ENCODE data around the gene DTNB. TPM values are rescaled to one million over a fixed set of nuclear protein-coding genes. Genes with fewer than 3 reads are reported as not detected.

The DTNB gene
- total and polyA plus RNA-seq, 4 experiments from 2014 or later: 18.0 to 45.3 (median 33.2) TPM

DNA sequence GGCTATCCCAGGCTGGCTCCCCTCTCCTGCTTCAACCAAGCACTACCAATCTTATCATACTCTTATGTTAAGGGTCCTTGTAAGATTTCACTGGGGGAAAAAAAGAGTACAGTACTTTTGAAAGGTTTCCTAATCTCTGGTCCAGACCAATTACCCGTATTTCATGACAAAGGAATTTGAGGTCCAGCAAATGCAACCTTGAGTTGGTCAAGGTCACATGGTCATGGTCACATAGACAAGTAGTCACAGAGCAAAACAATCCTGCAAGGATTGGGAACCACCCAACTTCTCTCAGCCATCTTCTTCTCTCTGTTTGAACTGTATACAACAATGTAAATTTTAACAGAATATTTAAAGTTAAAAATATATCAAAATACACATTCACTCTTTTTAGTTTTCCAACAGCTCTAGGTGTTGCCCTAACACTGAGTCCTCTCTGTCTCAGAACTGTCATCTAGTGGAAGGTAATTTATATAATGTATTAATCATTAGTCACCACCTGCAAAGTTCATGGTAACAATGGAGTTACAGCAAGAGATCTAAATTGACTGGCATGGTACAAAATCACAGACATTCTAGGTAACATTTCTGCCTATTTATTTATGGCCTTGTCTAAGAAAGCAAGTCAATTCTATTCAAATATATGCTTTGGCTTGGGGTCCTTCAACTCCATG, 21.5 kb downstream of the DTNB start:
- Histone ChIP-seq H3K27me3 (ENCODE audit: insufficient read depth, low read length) (no peaks in the 10 kb centered on the region), H3K27ac (ENCODE audit: low read depth, low read length) (no peak overlapping the region), H3K36me3 (ENCODE audit: insufficient read depth, low read length) (no peaks in the 10 kb centered on the region), H3K4me3 (ENCODE audit: low read length in 2 of 2) (no peak overlapping the region), H3K9me3 (ENCODE audit: control insufficient read depth in 1 of 2, low read length in 2 of 2) (no peaks in the 10 kb centered on the region), H3K4me1 (ENCODE audit: insufficient read depth, low read length) (no peaks in the 10 kb centered on the region)
- Mint-ChIP-seq H3K4me1 (peaks cover 0 to 14% (median 8%) of the 10 kb centered on the region in 4 donors), H3K9me3 (no peaks in the 10 kb centered on the region), H3K27me3 (no peaks in the 10 kb centered on the region), H3K4me3 (no peak overlapping the region), H3K27ac (no peak overlapping the region), H3K36me3 (peaks cover 21 to 23% of the 10 kb centered on the region in 2 donors)
- intact Hi-C loops (cut with micrococcal nuclease): no loop called here
- ChIA-PET POLR2A (ENCODE audit: partially characterized antibody) (no interaction called here), CTCF (ENCODE audit: partially characterized antibody) (interaction anchor here (1.4 kb wide), 1 partner anchor 45 kb away, joined by 4 read pairs; no protein-coding TSS in a partner anchor)
- DNase-seq: no peak

DNA sequence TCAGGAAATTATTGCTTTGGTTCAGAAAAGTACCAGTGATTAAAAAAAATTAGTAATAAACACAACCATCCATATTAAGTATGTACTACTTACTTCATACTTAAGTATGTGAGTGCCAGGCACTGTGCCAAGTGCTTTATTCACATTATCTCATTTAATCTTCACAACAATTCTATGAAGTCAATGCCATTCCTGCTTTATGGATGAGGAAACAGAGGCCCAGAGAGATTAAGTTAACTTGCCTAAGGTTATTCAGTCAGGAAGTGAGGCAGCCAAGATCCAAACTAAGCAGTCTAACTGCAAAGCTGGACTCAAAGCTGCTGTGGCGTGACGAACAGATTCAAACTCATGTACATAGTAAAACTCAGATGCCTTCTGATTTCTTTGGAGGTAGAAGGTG, 22.3 kb downstream of the DTNB start:
- Mint-ChIP-seq H3K27me3 (no peaks in the 10 kb centered on the region), H3K27ac (no peak overlapping the region), H3K36me3 (peaks cover 21 to 28% of the 10 kb centered on the region in 2 donors), H3K4me1 (peaks cover 0 to 10% (median 2%) of the 10 kb centered on the region in 4 donors), H3K4me3 (no peak overlapping the region), H3K9me3 (no peaks in the 10 kb centered on the region)
- ChIA-PET CTCF (ENCODE audit: partially characterized antibody) (no interaction called here), POLR2A (ENCODE audit: partially characterized antibody) (no interaction called here)
- Histone ChIP-seq H3K4me1 (ENCODE audit: insufficient read depth, low read length) (no peaks in the 10 kb centered on the region), H3K4me3 (ENCODE audit: low read length in 2 of 2) (no peak overlapping the region), H3K27me3 (ENCODE audit: insufficient read depth, low read length) (no peaks in the 10 kb centered on the region), H3K9me3 (ENCODE audit: control insufficient read depth in 1 of 2, low read length in 2 of 2) (no peaks in the 10 kb centered on the region), H3K27ac (ENCODE audit: low read depth, low read length) (no peak overlapping the region), H3K36me3 (ENCODE audit: insufficient read depth, low read length) (no peaks in the 10 kb centered on the region)
- intact Hi-C loops (cut with micrococcal nuclease): no loop called here
- no peak for DNase-seq

DNA sequence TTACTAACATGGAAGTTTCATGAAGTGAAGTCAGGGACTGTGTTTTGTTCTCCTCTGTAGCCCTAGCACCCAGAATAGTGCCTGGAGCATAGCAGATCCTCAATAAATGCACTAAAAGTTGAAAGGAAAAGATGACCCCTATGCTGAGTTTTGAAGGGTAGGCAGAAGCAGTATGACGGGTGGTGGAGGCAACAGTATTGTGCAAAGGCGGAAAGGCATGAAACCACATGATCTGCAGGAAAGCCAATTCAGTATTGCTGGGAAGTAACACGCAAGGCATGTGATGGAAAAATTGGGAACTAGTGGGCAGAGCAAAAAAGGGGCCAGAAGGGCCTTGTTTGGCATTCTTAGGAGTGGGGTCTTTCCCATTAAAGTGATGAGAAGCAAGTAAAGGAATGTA, 23.1 kb downstream of the DTNB start:
- Histone ChIP-seq H3K9me3 (ENCODE audit: control insufficient read depth in 1 of 2, low read length in 2 of 2) (no peaks in the 10 kb centered on the region), H3K36me3 (ENCODE audit: insufficient read depth, low read length) (no peaks in the 10 kb centered on the region), H3K4me1 (ENCODE audit: insufficient read depth, low read length) (no peaks in the 10 kb centered on the region), H3K4me3 (ENCODE audit: low read length in 2 of 2) (no peak overlapping the region), H3K27me3 (ENCODE audit: insufficient read depth, low read length) (no peaks in the 10 kb centered on the region), H3K27ac (ENCODE audit: low read depth, low read length) (no peak overlapping the region)
- POLR2A ChIA-PET (ENCODE audit: partially characterized antibody): no interaction called here
- H3K36me3 Mint-ChIP-seq: peaks cover 21 to 28% of the 10 kb centered on the region in 2 donors
- no peaks in the 10 kb centered on the region for H3K9me3 Mint-ChIP-seq
- intact Hi-C loops (cut with micrococcal nuclease): no loop called here
- no peak for DNase-seq
- CTCF ChIA-PET (ENCODE audit: partially characterized antibody): no interaction called here
- peaks cover 0 to 10% (median 0%) of the 10 kb centered on the region in 4 donors for H3K4me1 Mint-ChIP-seq
- H3K27ac Mint-ChIP-seq: peak overlapping the region in 1 of 7 donors; percentile 73
- no peak overlapping the region for H3K4me3 Mint-ChIP-seq
- H3K27me3 Mint-ChIP-seq: no peaks in the 10 kb centered on the region

DNA sequence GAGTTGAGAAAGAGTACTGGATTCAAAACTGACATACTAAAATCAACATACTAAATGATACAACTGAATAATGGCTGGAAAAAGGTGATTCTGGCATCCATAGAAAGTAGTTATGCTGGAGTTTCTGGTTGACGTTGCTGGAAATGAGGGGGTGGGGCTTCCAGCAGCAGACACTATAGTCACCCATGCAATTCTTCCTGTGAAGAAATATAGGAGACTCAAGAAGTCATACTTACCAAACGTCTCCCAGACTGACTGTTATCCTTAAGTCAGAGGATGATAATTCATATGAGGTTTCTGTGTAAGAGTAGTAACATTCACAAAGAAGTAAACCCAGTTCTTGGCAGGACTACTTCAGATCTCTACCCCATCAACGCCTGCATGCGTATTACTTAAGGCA, 23.6 kb downstream of the DTNB start:
- intact Hi-C loops (cut with micrococcal nuclease): no loop called here
- Histone ChIP-seq H3K36me3 (ENCODE audit: insufficient read depth, low read length) (no peaks in the 10 kb centered on the region), H3K4me3 (ENCODE audit: low read length in 2 of 2) (no peak overlapping the region), H3K27ac (ENCODE audit: low read depth, low read length) (no peak overlapping the region), H3K4me1 (ENCODE audit: insufficient read depth, low read length) (no peaks in the 10 kb centered on the region), H3K9me3 (ENCODE audit: control insufficient read depth in 1 of 2, low read length in 2 of 2) (no peaks in the 10 kb centered on the region), H3K27me3 (ENCODE audit: insufficient read depth, low read length) (no peaks in the 10 kb centered on the region)
- Mint-ChIP-seq H3K27me3 (no peaks in the 10 kb centered on the region), H3K36me3 (peaks cover 21 to 28% of the 10 kb centered on the region in 2 donors), H3K4me3 (no peak overlapping the region), H3K4me1 (peaks cover 0 to 10% (median 0%) of the 10 kb centered on the region in 4 donors), H3K27ac (no peak overlapping the region), H3K9me3 (no peaks in the 10 kb centered on the region)
- ChIA-PET POLR2A (ENCODE audit: partially characterized antibody) (no interaction called here), CTCF (ENCODE audit: partially characterized antibody) (no interaction called here)
- DNase-seq: no peak

DNA sequence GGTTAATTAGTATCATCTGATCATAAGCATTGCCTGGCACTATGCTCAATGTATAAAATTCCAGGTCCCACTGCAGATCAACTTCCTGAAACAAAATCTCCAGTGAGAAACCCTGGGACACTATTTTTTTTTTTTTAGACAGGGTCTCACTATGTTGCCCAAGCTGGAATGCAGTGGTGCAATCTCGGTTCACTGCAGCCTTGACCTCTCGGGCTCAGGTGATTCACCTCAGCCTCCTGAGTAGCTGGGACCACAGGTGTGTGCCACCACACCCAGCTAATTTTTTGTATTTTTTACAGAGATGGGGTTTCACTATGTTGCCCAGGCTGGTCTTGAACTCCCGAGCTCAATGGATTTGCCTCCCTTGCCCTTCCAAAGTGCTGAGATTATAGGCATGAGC, 31.1 kb downstream of the DTNB start:
- Mint-ChIP-seq H3K4me3 (no peak overlapping the region), H3K27ac (no peak overlapping the region), H3K9me3 (peaks cover 0 to 3% (median 0%) of the 10 kb centered on the region in 8 donors), H3K27me3 (no peaks in the 10 kb centered on the region), H3K36me3 (peaks cover 22 to 37% of the 10 kb centered on the region in 2 donors), H3K4me1 (peaks cover 0 to 4% (median under 1%) of the 10 kb centered on the region in 4 donors)
- ChIA-PET CTCF (ENCODE audit: partially characterized antibody) (no interaction called here), POLR2A (ENCODE audit: partially characterized antibody) (interaction anchor here (0.5 kb wide), 1 partner anchor 303 kb away, joined by 3 read pairs; no protein-coding TSS in a partner anchor)
- intact Hi-C loops (cut with micrococcal nuclease): no loop called here
- H3K4me1 ChIP-seq (ENCODE audit: insufficient read depth, low read length): no peaks in the 10 kb centered on the region
- no peaks in the 10 kb centered on the region for H3K36me3 ChIP-seq (ENCODE audit: insufficient read depth, low read length)
- no peak overlapping the region for H3K27ac ChIP-seq (ENCODE audit: low read depth, low read length)
- H3K4me3 ChIP-seq (ENCODE audit: low read length in 2 of 2): no peak overlapping the region
- H3K9me3 ChIP-seq (ENCODE audit: control insufficient read depth in 1 of 2, low read length in 2 of 2): no peaks in the 10 kb centered on the region
- DNase-seq: no peak
- H3K27me3 ChIP-seq (ENCODE audit: insufficient read depth, low read length): no peaks in the 10 kb centered on the region

DNA sequence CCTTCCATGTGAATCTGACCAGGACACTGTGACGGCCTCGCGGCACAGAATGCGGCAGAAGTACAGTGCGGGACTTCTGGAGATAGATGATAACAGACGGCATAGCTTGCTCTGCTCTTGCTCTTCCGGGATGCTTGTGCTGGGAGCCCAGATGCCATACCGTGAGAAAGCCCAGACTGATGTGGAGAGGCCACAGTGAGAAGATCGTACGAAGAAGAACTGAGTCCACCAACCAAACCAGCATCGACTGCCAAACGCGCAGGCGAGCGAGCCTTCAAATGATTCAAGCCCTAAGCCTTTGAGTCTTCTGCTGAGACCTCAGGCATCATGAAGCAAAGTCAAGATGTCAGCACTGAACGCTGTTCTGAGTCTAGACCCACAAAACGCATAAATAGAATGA, 33.7 kb downstream of the DTNB start:
- Histone ChIP-seq H3K9me3 (ENCODE audit: control insufficient read depth in 1 of 2, low read length in 2 of 2) (no peaks in the 10 kb centered on the region), H3K27me3 (ENCODE audit: insufficient read depth, low read length) (no peaks in the 10 kb centered on the region), H3K4me3 (ENCODE audit: low read length in 2 of 2) (no peak overlapping the region), H3K4me1 (ENCODE audit: insufficient read depth, low read length) (no peaks in the 10 kb centered on the region), H3K27ac (ENCODE audit: low read depth, low read length) (no peak overlapping the region), H3K36me3 (ENCODE audit: insufficient read depth, low read length) (no peaks in the 10 kb centered on the region)
- CTCF ChIA-PET (ENCODE audit: partially characterized antibody): no interaction called here
- Mint-ChIP-seq H3K4me1 (peaks cover 0 to 4% (median under 1%) of the 10 kb centered on the region in 4 donors), H3K9me3 (peaks cover 0 to 3% (median 0%) of the 10 kb centered on the region in 8 donors), H3K4me3 (no peak overlapping the region), H3K36me3 (peaks cover 23 to 39% of the 10 kb centered on the region in 2 donors), H3K27ac (no peak overlapping the region), H3K27me3 (no peaks in the 10 kb centered on the region)
- POLR2A ChIA-PET (ENCODE audit: partially characterized antibody): interaction anchor here (0.6 kb wide), 1 partner anchor 343 kb away, joined by 3 read pairs; no protein-coding TSS in a partner anchor
- no peak for DNase-seq
- intact Hi-C loops (cut with micrococcal nuclease): no loop called here

DNA sequence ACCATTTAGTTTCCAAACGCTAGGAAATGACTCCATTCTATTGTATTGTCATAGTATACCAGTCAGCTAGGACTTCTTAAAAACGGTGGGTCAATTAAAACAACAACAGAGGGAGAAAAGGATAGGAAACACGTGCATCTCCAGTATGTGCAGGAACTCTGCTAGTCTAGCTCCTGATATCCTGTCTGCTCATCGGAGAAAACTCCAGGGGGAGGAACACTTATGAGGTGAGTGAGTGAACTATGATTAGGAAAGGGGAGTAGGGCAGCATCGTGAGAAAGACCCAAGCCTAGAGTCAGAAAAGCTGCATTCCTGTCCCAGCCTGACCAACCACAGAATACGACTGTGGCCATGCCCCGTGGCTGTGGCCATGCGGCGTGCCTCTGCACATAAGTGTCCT, 34.2 kb downstream of the DTNB start:
- ChIA-PET POLR2A (ENCODE audit: partially characterized antibody) (interaction anchor here (0.6 to 0.9 kb wide), 2 partner anchors 342 to 548 kb away, joined by 3 read pairs; no protein-coding TSS in a partner anchor), CTCF (ENCODE audit: partially characterized antibody) (interaction anchor here (0.7 kb wide), 1 partner anchor 62 kb away, joined by 4 read pairs; no protein-coding TSS in a partner anchor)
- no peak overlapping the region for H3K27ac ChIP-seq (ENCODE audit: low read depth, low read length)
- H3K27ac Mint-ChIP-seq: no peak overlapping the region
- no peak overlapping the region for H3K4me3 ChIP-seq (ENCODE audit: low read length in 2 of 2)
- H3K4me1 Mint-ChIP-seq: peaks cover 0 to 4% (median under 1%) of the 10 kb centered on the region in 4 donors
- intact Hi-C loops (cut with micrococcal nuclease): no loop called here
- peaks cover 0 to 3% (median 0%) of the 10 kb centered on the region in 8 donors for H3K9me3 Mint-ChIP-seq
- H3K4me3 Mint-ChIP-seq: no peak overlapping the region
- no peak for DNase-seq
- no peaks in the 10 kb centered on the region for H3K36me3 ChIP-seq (ENCODE audit: insufficient read depth, low read length)
- H3K36me3 Mint-ChIP-seq: peaks cover 21 to 37% of the 10 kb centered on the region in 2 donors
- no peaks in the 10 kb centered on the region for H3K4me1 ChIP-seq (ENCODE audit: insufficient read depth, low read length)
- no peaks in the 10 kb centered on the region for H3K27me3 Mint-ChIP-seq
- no peaks in the 10 kb centered on the region for H3K27me3 ChIP-seq (ENCODE audit: insufficient read depth, low read length)
- no peaks in the 10 kb centered on the region for H3K9me3 ChIP-seq (ENCODE audit: control insufficient read depth in 1 of 2, low read length in 2 of 2)

Measured in CD4-positive, alpha-beta memory T cell (primary cell).